Muscle of leg (tissue), 11 donors: Measurements from ENCODE around the gene GNG7. TPM values are rescaled to one million over a fixed set of nuclear protein-coding genes. Genes with fewer than 3 reads are reported as not detected.
"Not testable (repeated sequence)": the region's sequence is repeated elsewhere in the genome, so short reads cannot be mapped to it uniquely, and the experiment has no call there.

ENCODE experiments used
- DNase-seq: peaks from one replicate; pipeline ENCODE4 v3.0.0; 2013
- H3K27ac ChIP-seq: one replicate; pipeline ENCODE4 v1.5.1; 2013; ENCODE audit warnings: mild to moderate bottlenecking, low read length, control low read depth
- H3K27me3 ChIP-seq: one replicate; pipeline ENCODE4 v1.6.1; 2013; ENCODE audit warnings: low read length; ENCODE audit not compliant: control insufficient read depth, insufficient read depth
- H3K36me3 ChIP-seq: one replicate; pipeline ENCODE4 v1.6.1; 2013; ENCODE audit warnings: low read length; ENCODE audit not compliant: control insufficient read depth, insufficient read depth
- H3K4me1 ChIP-seq: one replicate; pipeline ENCODE4 v1.6.1; 2013; ENCODE audit warnings: low read length; ENCODE audit not compliant: control insufficient read depth, insufficient read depth
- H3K4me3 ChIP-seq: one replicate; pipeline ENCODE4 v1.5.1; 2013; ENCODE audit warnings: low read length, control low read depth
- H3K9me3 ChIP-seq: replicated peaks from 2 replicates; pipeline ENCODE4 v1.6.1; 2013; ENCODE audit warnings: low read depth, low read length; ENCODE audit not compliant: control insufficient read depth
- WGBS: methylation state at CpG from one replicate; pipeline ENCODE4 v1.1.5; 2013; ENCODE audit warnings: missing lambda C conversion rate; ENCODE audit not compliant: insufficient coverage; 5-methylcytosine and 5-hydroxymethylcytosine counted together
- polyA plus RNA-seq, 8 donors: library from polyadenylated mRNA; unstranded; fragments of 120-200 nt; gene quantifications; one replicate each; pipeline versions ENCODE4 v1.2.1 to v1.2.3, GENCODE V29; 2013; ENCODE audit warnings: inconsistent platforms in 1 of 8, low replicate concordance in 1 of 8; ENCODE audit not compliant: insufficient read length in 8 of 8, insufficient read depth in 1 of 8
- total RNA-seq: library from RNA; stranded (reverse); fragments of 120-200 nt; gene quantifications from one replicate; pipeline ENCODE4 v1.2.4, GENCODE V29; 2013

The GNG7 gene
- total and polyA plus RNA-seq, 9 donors: 0.58 to 3.1 (median 2.7) TPM

DNA sequence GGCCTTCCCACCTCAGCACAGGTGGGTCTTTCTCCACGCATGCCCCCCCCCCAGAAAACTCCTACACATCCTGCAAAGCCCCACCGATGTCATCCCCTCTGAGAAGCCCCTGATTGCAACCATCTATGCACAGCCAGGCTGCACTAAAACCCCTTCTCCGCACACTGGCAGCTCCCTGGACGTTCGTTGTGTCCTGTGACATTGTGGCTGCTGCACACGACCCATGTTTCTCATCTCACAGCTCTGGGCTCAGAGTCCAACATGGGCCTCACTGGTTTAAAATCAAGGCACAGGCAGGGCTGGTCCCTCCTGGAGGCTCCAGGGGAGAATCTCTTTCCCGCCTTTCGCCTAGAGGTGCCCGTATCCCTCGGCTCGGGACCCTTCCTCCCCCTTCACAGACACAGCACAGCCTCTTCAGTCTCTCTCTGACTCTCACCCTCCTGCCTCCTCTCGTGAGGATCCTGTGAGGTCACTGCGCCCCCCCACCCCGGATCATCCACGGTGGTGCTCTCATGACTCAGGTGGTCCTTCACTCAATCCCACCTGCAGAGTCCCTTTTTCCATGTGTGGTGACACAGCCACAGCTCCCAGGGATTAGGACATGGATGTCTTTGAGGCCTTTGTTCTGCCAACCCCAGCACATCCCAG is 155.3 kb downstream of the GNG7 start:
- H3K27ac ChIP-seq: peak overlapping the region; percentile 85
- peaks cover 60% of the 10 kb centered on the region for H3K4me1 ChIP-seq
- H3K36me3 ChIP-seq: no peaks in the 10 kb centered on the region
- WGBS: 88% methylated on average over 15 of the region's 15 CpGs
- H3K27me3 ChIP-seq: peaks cover 2% of the 10 kb centered on the region
- no peak for DNase-seq
- no peaks in the 10 kb centered on the region for H3K9me3 ChIP-seq
- H3K4me3 ChIP-seq: no peak overlapping the region

DNA sequence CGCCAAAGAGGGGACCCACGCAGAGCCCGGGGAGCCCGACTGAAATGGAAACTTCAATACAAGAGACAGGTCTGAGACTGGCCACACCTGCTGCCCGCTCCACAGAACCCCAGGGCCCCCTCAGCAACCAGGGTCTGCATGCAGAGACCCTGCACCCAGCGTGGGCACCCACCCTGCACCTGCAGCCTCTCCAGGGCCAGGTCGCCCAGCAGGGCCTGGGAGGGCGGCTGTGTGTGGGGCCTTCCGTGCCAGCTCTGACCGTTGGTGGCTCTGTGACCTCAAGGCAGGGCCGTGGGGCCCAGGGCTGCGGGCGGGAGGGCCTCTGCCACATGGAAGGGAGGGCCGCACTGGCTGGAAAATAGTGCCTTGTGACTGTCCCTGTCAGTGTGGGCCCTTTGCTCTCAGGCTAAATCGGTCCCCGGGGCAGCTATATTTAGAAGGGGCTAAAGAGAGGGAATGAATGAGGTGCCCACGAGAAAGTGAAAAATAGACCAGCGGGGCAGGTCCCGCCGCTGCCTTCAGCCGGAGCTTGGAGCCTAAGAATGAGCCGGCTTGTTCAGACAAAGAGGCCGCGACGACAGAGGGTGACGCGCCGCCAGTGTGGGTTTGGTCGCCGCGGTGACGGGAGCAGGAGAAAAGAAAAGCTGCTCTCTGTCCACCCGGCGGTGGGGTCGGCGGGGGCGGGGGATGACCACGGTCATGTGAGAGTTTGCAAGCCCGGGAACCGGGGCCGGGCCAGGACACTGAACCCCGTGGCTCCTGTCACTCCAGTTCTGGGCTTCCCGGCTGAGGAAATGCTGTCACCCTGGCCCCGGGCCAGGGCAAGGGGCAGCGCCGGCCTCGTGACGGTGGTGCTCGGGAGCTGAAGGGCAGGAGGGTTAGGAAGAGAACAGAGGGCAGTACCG is 156.1 kb downstream of the GNG7 start:
- 46% methylated on average over 48 of the region's 50 CpGs for WGBS
- Histone ChIP-seq H3K4me1 (peaks cover 64% of the 10 kb centered on the region), H3K36me3 (no peaks in the 10 kb centered on the region), H3K9me3 (no peaks in the 10 kb centered on the region), H3K27me3 (peaks cover 2% of the 10 kb centered on the region), H3K4me3 (no peak overlapping the region), H3K27ac (peak overlapping the region; percentile 85)
- DNase-seq: peak; percentile 76

DNA sequence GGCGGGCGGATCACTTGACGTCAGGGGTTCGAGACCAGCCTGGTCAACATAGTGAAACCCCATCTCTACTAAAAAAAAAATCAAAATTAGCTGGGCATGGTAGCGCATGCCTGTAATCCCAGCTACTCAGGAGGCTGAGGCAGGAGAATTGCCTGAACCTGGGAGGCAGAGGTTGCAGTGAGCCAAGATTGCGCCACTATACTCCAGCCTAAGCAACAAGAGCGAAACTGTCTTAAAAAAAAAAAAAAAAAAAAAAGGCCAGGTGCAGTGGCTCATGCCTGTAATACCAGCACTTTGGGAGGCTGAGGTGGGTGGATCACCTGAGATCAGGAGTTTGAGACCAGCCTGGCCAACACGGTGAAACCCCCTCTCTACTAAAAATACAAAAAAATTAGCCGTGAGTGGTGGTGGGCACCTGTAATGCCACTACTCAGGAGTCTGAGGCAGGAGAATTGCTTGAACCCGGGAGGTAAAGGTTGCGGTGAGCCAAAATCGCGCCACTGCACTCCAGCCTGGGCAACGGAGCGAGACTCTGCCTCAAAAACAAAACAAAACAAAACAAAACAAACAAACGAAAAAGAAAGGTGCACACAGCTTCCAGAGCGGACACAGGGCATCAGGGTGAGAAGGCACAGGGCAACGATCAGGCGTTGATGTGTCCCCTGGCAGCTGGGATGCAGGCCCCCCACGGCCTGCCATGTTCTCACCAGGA is 156.9 kb downstream of the GNG7 start:
- not testable (repeated sequence) for H3K36me3 ChIP-seq, H3K9me3 ChIP-seq, H3K27me3 ChIP-seq, H3K4me3 ChIP-seq, DNase-seq
- peaks cover 65% of the 10 kb centered on the region for H3K4me1 ChIP-seq
- peak overlapping the region; percentile 85 for H3K27ac ChIP-seq
- WGBS: 95% methylated on average over 9 of the region's 20 CpGs

- H3K4me1 ChIP-seq: peaks cover 63% of the 10 kb centered on the region
- no peak for DNase-seq
- 89% methylated on average over 11 of the region's 18 CpGs for WGBS
- H3K36me3 ChIP-seq: no peaks in the 10 kb centered on the region
- no peaks in the 10 kb centered on the region for H3K9me3 ChIP-seq
- no peak overlapping the region for H3K4me3 ChIP-seq
- peaks cover 2% of the 10 kb centered on the region for H3K27me3 ChIP-seq
- H3K27ac ChIP-seq: peak overlapping the region; percentile 96
These were observed 157.7 kb downstream of the GNG7 start for GRCh38 chr19:2544576-2545415.

DNA sequence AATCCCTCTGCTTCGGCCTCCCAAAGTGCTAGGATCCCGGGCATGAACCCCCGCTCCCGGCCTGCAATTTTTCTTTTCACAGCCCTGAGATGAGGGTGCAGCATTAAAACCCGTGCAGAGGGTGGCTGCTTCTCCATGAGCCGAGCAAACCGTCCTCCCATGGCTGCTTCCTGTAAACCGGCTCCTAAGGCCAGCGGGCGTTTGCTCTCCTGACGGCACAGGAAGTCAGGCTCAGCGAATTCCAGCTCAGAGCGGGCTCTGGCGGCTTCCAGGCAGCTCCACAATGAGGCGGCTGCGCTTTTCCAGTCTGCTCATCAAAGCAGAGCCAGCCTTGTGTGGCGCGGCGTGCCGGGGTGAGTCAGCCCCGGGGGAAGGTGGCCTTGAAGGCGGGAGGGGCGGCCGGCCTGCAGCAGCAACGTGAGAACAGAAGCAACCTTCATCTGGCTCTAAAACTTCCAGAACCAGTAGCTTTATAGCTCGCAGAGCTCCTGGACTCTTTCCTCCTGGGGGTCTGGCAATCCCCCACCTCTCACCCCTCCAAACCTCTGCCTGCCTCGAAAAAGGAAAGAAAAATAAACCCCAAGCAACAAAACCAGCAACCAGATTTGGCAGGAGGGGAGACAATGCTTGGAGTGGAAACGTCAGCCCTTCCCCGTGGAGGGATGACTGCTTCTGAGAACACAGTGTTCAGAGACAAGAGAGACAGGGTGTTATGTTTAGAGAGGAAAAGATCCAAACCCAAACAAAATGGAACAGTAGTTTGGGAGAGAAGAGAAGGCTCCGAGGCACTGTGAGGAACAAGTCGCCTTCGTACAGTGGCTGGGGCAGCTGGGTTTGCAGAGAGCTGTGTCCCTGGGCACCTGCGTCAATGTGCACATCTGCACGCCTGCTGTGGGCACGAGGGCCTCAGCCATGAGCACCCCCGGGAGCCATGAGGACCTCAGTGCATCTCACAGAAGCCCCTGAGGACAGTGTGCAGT is 158.7 kb downstream of the GNG7 start:
- 10% methylated on average over 32 of the region's 36 CpGs for WGBS
- H3K4me1 ChIP-seq: peaks cover 58% of the 10 kb centered on the region
- H3K4me3 ChIP-seq: peak overlapping the region; percentile 9

DNA sequence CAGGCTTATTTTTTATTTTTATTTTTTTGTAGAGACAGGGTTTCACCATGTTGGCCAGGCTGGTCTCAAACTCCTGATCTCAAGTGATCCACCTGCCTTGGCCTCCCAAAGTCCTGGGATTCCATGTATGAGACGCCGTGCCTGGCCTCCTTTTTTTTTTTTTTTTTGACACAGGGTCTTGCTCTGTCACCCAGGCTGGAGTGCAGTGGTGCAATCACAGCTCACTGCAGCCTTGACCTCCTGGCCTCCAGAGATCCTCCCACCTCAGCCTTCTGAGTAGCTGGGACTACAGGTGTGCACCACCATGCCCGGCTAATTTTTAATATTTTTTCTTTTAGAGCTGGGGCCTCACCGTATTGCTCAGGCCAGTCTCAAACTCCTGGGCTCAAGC is 159.4 kb downstream of the GNG7 start:
- not testable (repeated sequence) for DNase-seq, H3K36me3 ChIP-seq, H3K4me3 ChIP-seq, H3K9me3 ChIP-seq, H3K27me3 ChIP-seq
- H3K4me1 ChIP-seq: peaks cover 58% of the 10 kb centered on the region
- 33% methylated on average over 4 of the region's 4 CpGs for WGBS
- H3K27ac ChIP-seq: peak overlapping the region; percentile 96

More for the DNA sequence above, 158.7 kb downstream of the GNG7 start:
- DNase-seq: peak; percentile 97
- H3K36me3 ChIP-seq: no peaks in the 10 kb centered on the region
- peak overlapping the region; percentile 96 for H3K27ac ChIP-seq
- no peaks in the 10 kb centered on the region for H3K9me3 ChIP-seq
- peaks cover 2% of the 10 kb centered on the region for H3K27me3 ChIP-seq

DNA sequence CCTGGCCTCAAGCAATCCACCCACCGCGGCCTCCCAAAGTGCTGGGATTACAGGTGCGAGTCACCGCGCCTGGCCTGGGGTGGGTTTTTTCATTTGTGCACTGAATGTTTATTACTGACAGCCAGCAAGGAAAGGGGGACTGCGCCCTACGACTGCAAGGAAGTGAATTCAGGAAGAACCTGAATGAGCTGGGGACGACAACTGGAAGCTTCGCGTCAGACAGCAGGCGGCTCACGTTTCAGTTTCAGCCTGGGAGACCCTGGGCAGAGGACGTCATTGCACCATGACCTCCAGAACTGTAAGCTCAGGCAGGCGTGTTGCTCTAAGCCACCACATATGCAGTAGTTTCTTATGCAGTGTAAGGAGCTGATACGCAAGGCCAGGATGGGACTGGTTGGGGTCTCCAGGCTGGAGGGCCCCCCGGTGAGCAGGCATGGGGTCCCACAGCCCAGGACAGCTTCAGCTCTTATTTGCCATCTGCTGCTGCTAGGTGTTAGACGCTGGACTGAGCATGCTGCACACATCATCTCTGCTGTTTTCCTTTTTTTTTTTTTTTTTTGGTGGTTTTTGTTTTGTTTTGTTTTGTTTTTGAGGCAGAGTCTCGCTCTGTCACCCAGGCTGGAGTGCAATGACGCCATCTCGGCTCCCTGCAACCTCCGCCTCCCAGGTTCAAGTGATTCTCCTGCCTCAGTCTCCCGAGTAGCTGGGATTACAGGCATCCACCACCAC is 160.0 kb downstream of the GNG7 start:
- peak; percentile 76 for DNase-seq
- 60% methylated on average over 16 of the region's 22 CpGs for WGBS
- no peak overlapping the region for H3K4me3 ChIP-seq

GRCh38 chr19:2540646-2541454 is 161.6 kb downstream of the GNG7 start:
- Histone ChIP-seq H3K9me3 (no peaks in the 10 kb centered on the region), H3K36me3 (no peaks in the 10 kb centered on the region), H3K4me3 (peak overlapping the region; percentile 4), H3K4me1 (peaks cover 45% of the 10 kb centered on the region), H3K27ac (peak overlapping the region; percentile 87), H3K27me3 (no peaks in the 10 kb centered on the region)
- 16% methylated on average over 33 of the region's 35 CpGs for WGBS
- DNase-seq: peak; percentile 94

More for the DNA sequence above, 160.0 kb downstream of the GNG7 start:
- H3K27ac ChIP-seq: peak overlapping the region; percentile 96
- H3K9me3 ChIP-seq: no peaks in the 10 kb centered on the region
- peaks cover 58% of the 10 kb centered on the region for H3K4me1 ChIP-seq
- H3K36me3 ChIP-seq: no peaks in the 10 kb centered on the region
- H3K27me3 ChIP-seq: peaks cover 2% of the 10 kb centered on the region
